ENCODE measurements around the gene ADGRV1.

GRCh38 chr5:91168859-91169258 is 610.3 kb downstream of the ADGRV1 start:
- TF ChIP-seq TAF1 (IDR thresholded peaks at IDR 0.05; ENCODE audit: borderline replicate concordance, low read depth, low read length) (no peak), POLR2A (IDR thresholded peaks at IDR 0.05; ENCODE audit: low read depth, low read length) (no peak)
